ENCODE results near the gene FMOD.

FMOD gene

DNA sequence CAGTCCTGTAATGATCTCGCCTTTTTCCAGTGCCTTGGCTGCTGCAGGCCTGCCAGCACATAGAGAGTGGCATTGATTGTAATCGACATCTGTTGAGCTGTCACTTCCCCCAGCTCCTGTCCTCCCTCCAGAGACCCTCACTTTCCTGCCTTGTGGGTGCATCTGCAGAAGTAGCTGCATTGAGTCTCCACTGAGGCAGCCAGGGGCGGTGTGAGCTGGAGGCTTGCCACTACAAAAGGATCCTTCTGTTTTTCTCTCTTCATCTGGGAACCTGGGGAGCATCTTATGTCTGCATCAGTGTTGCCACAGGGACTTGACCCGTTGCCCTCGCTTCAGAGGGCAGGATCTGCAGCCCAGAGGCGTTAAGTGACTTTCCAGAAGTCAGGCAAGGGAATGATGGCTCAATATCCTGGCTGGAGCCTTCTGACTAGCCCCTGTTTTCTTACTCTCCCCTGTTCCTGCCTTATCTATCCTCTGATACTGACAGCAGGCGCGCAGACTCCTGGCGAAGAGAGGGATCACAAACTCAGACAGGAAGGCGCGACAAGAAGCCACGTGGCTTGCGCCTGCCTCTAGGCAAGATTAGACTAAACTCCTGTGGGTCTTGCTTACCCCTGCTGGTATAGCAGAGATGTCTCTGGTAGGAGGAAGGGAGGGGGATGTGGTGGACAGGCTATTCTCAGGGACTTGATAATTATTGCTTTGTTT, 13.3 kb upstream of the FMOD start:
- Histone ChIP-seq H3K79me2 (ENCODE audit: insufficient read depth, low read length) (no peaks in the 10 kb centered on the region), H3K27me3 (ENCODE audit: insufficient read depth, low read length, poor library complexity, severe bottlenecking) (no peaks in the 10 kb centered on the region), H4K20me1 (ENCODE audit: insufficient read depth, low read length, poor library complexity, severe bottlenecking) (no peaks in the 10 kb centered on the region), H3K9me3 (ENCODE audit: insufficient read depth, low read depth, low read length) (no peaks in the 10 kb centered on the region), H3K4me1 (ENCODE audit: insufficient read depth, low read length, poor library complexity, severe bottlenecking) (no peaks in the 10 kb centered on the region), H3K4me2 (ENCODE audit: low read depth, low read length, poor library complexity, severe bottlenecking) (no peak overlapping the region), H2AFZ (ENCODE audit: low read length) (no peak overlapping the region), H3K9ac (ENCODE audit: low read depth, low read length, poor library complexity, severe bottlenecking) (no peak overlapping the region), H3K9me2 (replicated peaks; ENCODE audit: low read depth, low read length) (no peaks in the 10 kb centered on the region), H3K36me3 (ENCODE audit: insufficient read depth, low read length) (no peaks in the 10 kb centered on the region), H3F3A (ENCODE audit: low read depth) (no peaks in the 10 kb centered on the region), H3K4me3 (ENCODE audit: low read length, poor library complexity, severe bottlenecking) (no peak overlapping the region)
- no peak for TF ChIP-seq CTCF (conservative IDR thresholded peaks at IDR 0.05; ENCODE audit: low read length)
- TF ChIP-seq EZH2phosphoT487 (IDR thresholded peaks at IDR 0.05; ENCODE audit: borderline replicate concordance), result no peak

- Histone ChIP-seq H4K20me1 (ENCODE audit: insufficient read depth, low read length, poor library complexity, severe bottlenecking) (no peaks in the 10 kb centered on the region), H3K36me3 (ENCODE audit: insufficient read depth, low read length) (no peaks in the 10 kb centered on the region), H3F3A (ENCODE audit: low read depth) (no peaks in the 10 kb centered on the region), H3K4me3 (ENCODE audit: low read length, poor library complexity, severe bottlenecking) (no peak overlapping the region), H3K4me2 (ENCODE audit: low read depth, low read length, poor library complexity, severe bottlenecking) (no peak overlapping the region), H3K4me1 (ENCODE audit: insufficient read depth, low read length, poor library complexity, severe bottlenecking) (no peaks in the 10 kb centered on the region), H3K9ac (ENCODE audit: low read depth, low read length, poor library complexity, severe bottlenecking) (no peak overlapping the region), H3K9me2 (replicated peaks; ENCODE audit: low read depth, low read length) (no peaks in the 10 kb centered on the region), H3K79me2 (ENCODE audit: insufficient read depth, low read length) (no peaks in the 10 kb centered on the region), H3K9me3 (ENCODE audit: insufficient read depth, low read depth, low read length) (no peaks in the 10 kb centered on the region), H3K27me3 (ENCODE audit: insufficient read depth, low read length, poor library complexity, severe bottlenecking) (no peaks in the 10 kb centered on the region), H2AFZ (ENCODE audit: low read length) (no peak overlapping the region)
- no peak for TF ChIP-seq EZH2phosphoT487 (IDR thresholded peaks at IDR 0.05; ENCODE audit: borderline replicate concordance)
- no peak for TF ChIP-seq CTCF (conservative IDR thresholded peaks at IDR 0.05; ENCODE audit: low read length)
Measured at GRCh38 chr1:203362720-203363025, 11.8 kb upstream of the FMOD start.

GRCh38 chr1:203361945-203362719, 11.2 kb upstream of the FMOD start:
- H3K9me3 ChIP-seq (ENCODE audit: insufficient read depth, low read depth, low read length), result no peaks in the 10 kb centered on the region
- H3K4me1 ChIP-seq (ENCODE audit: insufficient read depth, low read length, poor library complexity, severe bottlenecking), result no peaks in the 10 kb centered on the region
- H3K36me3 ChIP-seq (ENCODE audit: insufficient read depth, low read length), result no peaks in the 10 kb centered on the region
- no peak overlapping the region for H3K4me2 ChIP-seq (ENCODE audit: low read depth, low read length, poor library complexity, severe bottlenecking)
- no peak overlapping the region for H3K4me3 ChIP-seq (ENCODE audit: low read length, poor library complexity, severe bottlenecking)
- H3K9me2 ChIP-seq (replicated peaks; ENCODE audit: low read depth, low read length), result no peaks in the 10 kb centered on the region
- H3K79me2 ChIP-seq (ENCODE audit: insufficient read depth, low read length), result no peaks in the 10 kb centered on the region
- H4K20me1 ChIP-seq (ENCODE audit: insufficient read depth, low read length, poor library complexity, severe bottlenecking), result no peaks in the 10 kb centered on the region
- H3K27me3 ChIP-seq (ENCODE audit: insufficient read depth, low read length, poor library complexity, severe bottlenecking), result no peaks in the 10 kb centered on the region
- TF ChIP-seq EZH2phosphoT487 (IDR thresholded peaks at IDR 0.05; ENCODE audit: borderline replicate concordance), result no peak
- no peak for TF ChIP-seq CTCF (conservative IDR thresholded peaks at IDR 0.05; ENCODE audit: low read length)
- no peak overlapping the region for H2AFZ ChIP-seq (ENCODE audit: low read length)
- no peaks in the 10 kb centered on the region for H3F3A ChIP-seq (ENCODE audit: low read depth)
- no peak overlapping the region for H3K9ac ChIP-seq (ENCODE audit: low read depth, low read length, poor library complexity, severe bottlenecking)

Measured in Loucy (cell line).